CD4-positive, alpha-beta memory T cell (primary cell): ENCODE measurements around the gene LRFN2. TPM values are rescaled to one million over a fixed set of nuclear protein-coding genes. Genes with fewer than 3 reads are reported as not detected.

ENCODE experiments used
- CTCF ChIA-PET: fragments of 350-600 bp; sonication (Branson Sonifier 250); formaldehyde crosslinking; loops from one replicate; lab custom pipeline; 2021; ENCODE audit warnings: inconsistent platforms; ENCODE audit not compliant: partially characterized antibody; lab: Charles Lee
- POLR2A ChIA-PET: fragments of 350-600 bp; sonication (Branson Sonifier 250); formaldehyde crosslinking; loops from one replicate; lab custom pipeline; 2021; ENCODE audit not compliant: partially characterized antibody; lab: Charles Lee
- DNase-seq, 5 donors: peaks; one replicate each; pipeline versions ENCODE4 v3.0.0 to v3.0.0-alpha.2; 2020 to 2022; ENCODE audit warnings: mixed read lengths in 1 of 5
- H3K27ac ChIP-seq: one replicate; pipeline ENCODE4 v1.7.0; 2013; ENCODE audit warnings: low read depth, low read length
- H3K27me3 ChIP-seq: 2 replicates; pipeline ENCODE4 v1.7.0; 2013; ENCODE audit warnings: mild to moderate bottlenecking, low read length, moderate library complexity; ENCODE audit not compliant: insufficient read depth
- H3K36me3 ChIP-seq: 2 replicates; pipeline ENCODE4 v1.7.0; 2013; ENCODE audit warnings: mild to moderate bottlenecking, low read length, moderate library complexity; ENCODE audit not compliant: insufficient read depth
- H3K4me1 ChIP-seq: 2 replicates; pipeline ENCODE4 v1.7.0; 2013; ENCODE audit warnings: mild to moderate bottlenecking, low read length, moderate library complexity; ENCODE audit not compliant: insufficient read depth
- H3K4me3 ChIP-seq, 2 donors: one replicate each; pipeline ENCODE4 v1.7.0; 2013; ENCODE audit warnings: low read length in 2 of 2, mild to moderate bottlenecking in 1 of 2
- H3K9me3 ChIP-seq, 2 donors: one replicate each; pipeline ENCODE4 v1.7.0; 2013; ENCODE audit warnings: low read length in 2 of 2, control low read depth in 1 of 2; ENCODE audit not compliant: control insufficient read depth in 1 of 2
- H3K27ac Mint-ChIP-seq, 7 donors: one replicate each; pipeline ENCODE4 v1.8.0; 2020 to 2021; ENCODE audit warnings: mixed read lengths in 7 of 7, mild to moderate bottlenecking in 6 of 7, inconsistent platforms in 3 of 7, moderate library complexity in 3 of 7
- H3K27me3 Mint-ChIP-seq, 2 donors: one replicate each; pipeline ENCODE4 v1.8.0; 2020 to 2021; ENCODE audit warnings: mixed read lengths in 2 of 2
- H3K36me3 Mint-ChIP-seq, 2 donors: one replicate each; pipeline ENCODE4 v1.8.0; 2020 to 2021; ENCODE audit warnings: mixed read lengths in 2 of 2, inconsistent platforms in 1 of 2, mild to moderate bottlenecking in 1 of 2
- H3K4me1 Mint-ChIP-seq, 4 donors: one replicate each; pipeline ENCODE4 v1.8.0; 2020 to 2021; ENCODE audit warnings: mixed read lengths in 4 of 4, mild to moderate bottlenecking in 1 of 4
- H3K4me3 Mint-ChIP-seq, 8 donors: one replicate each; pipeline ENCODE4 v1.8.0; 2020 to 2021; ENCODE audit warnings: mixed read lengths in 8 of 8, mild to moderate bottlenecking in 7 of 8, moderate library complexity in 6 of 8, inconsistent platforms in 3 of 8
- H3K9me3 Mint-ChIP-seq, 8 donors: one replicate each; pipeline ENCODE4 v1.8.0; 2020 to 2021; ENCODE audit warnings: mixed read lengths in 8 of 8, mild to moderate bottlenecking in 5 of 8, inconsistent platforms in 3 of 8, moderate library complexity in 1 of 8
- intact Hi-C: fragments of 100-400 bp; cut with micrococcal nuclease; formaldehyde crosslinking; loops from one replicate; pipeline ENCODE4 v1.15.1; 2023
- polyA plus RNA-seq, 2 donors: library from polyadenylated mRNA; unstranded; fragments of 300-500 nt; fragmentation: Illumina TruSeq; gene quantifications; one replicate each; pipeline ENCODE4 v1.2.3, GENCODE V29; 2021
- total RNA-seq, 2 experiments: library from RNA; stranded (reverse); gene quantifications; one replicate each; pipeline ENCODE4 v1.2.3, GENCODE V29; 2021

The LRFN2 gene
- total and polyA plus RNA-seq, 4 experiments from 2014 or later: 0.17 TPM; not detected in 3

DNA sequence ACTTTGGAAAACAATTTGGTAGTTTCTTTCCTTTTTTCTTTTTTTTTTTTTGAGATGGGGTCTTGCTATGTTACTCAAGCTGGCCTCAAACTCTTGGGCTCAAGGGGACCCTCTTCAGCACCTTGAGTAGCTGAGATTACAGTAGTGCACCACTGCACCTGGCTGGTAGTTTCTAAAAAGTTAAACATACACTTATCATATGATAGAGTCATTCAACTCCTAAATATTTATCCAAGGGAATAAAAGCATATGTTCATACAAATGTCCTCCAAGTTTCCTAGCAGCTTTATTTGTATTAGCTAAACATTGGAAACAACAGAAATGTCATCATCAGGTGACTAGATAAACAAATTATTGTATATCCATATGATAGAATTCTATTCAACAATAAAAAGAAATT is 213.9 kb downstream of the LRFN2 start:
- Histone ChIP-seq H3K27me3 (no peaks in the 10 kb centered on the region), H3K27ac (no peak overlapping the region), H3K4me3 (no peak overlapping the region), H3K36me3 (no peaks in the 10 kb centered on the region), H3K9me3 (no peaks in the 10 kb centered on the region), H3K4me1 (no peaks in the 10 kb centered on the region)
- intact Hi-C loops: no loop called here
- Mint-ChIP-seq H3K27me3 (no peaks in the 10 kb centered on the region), H3K4me1 (peaks cover 0 to 7% (median 1%) of the 10 kb centered on the region in 4 donors), H3K9me3 (peaks cover 0 to 2% (median 0%) of the 10 kb centered on the region in 8 donors), H3K27ac (no peak overlapping the region), H3K36me3 (no peaks in the 10 kb centered on the region), H3K4me3 (no peak overlapping the region)
- DNase-seq: no peak
- ChIA-PET POLR2A (no interaction called here), CTCF (no interaction called here)

DNA sequence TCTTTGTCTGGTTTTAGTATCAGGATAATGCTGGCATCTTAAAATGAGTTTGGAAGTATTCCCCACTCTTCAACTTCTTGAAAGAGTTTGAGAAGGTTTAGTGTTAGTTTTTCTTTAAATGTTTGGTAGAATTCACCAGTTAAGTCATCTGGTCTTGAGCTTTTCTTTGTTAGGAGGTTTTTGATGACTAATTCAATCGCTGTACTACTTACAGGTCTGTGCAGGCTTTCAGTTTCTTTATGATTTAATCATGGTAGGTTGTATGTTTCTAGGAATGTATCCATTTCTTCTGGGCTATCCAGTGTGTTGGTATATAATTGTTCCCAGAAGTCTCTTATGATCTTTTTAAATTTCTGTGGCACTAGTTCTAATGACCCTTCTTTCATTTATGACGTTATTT is 215.5 kb downstream of the LRFN2 start:
- intact Hi-C loops: no loop called here
- no peaks in the 10 kb centered on the region for H3K27me3 ChIP-seq
- Mint-ChIP-seq H3K4me1 (peaks cover 0 to 7% (median 1%) of the 10 kb centered on the region in 4 donors), H3K9me3 (peaks cover 0 to 4% (median 2%) of the 10 kb centered on the region in 8 donors), H3K27me3 (no peaks in the 10 kb centered on the region), H3K36me3 (no peaks in the 10 kb centered on the region), H3K4me3 (no peak overlapping the region), H3K27ac (no peak overlapping the region)
- ChIA-PET POLR2A (no interaction called here), CTCF (no interaction called here)
- H3K9me3 ChIP-seq: no peaks in the 10 kb centered on the region
- H3K4me1 ChIP-seq: no peaks in the 10 kb centered on the region
- no peaks in the 10 kb centered on the region for H3K36me3 ChIP-seq
- DNase-seq: no peak
- H3K4me3 ChIP-seq: no peak overlapping the region
- no peak overlapping the region for H3K27ac ChIP-seq

DNA sequence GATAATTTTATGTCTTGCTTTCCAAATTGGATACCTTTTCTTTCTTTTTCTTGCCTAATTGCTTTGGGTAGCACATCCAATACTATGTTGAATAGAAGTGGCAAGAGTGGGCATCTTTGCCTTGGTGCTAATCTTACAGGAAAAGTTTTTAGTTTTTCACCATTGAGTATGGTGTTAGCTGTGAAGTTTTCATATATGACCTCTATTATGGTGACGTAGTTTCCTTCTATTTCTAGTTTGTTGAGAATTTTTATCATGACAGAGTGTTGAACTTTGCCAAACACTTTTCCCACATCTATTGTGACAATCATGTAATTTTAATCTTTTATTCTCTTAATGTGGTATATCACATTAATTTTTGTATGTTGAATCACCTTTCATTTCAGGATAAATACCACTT is 216.1 kb downstream of the LRFN2 start:
- H3K27ac Mint-ChIP-seq: no peak overlapping the region
- intact Hi-C loops: no loop called here
- no peaks in the 10 kb centered on the region for H3K27me3 Mint-ChIP-seq
- Histone ChIP-seq H3K9me3 (no peaks in the 10 kb centered on the region), H3K27ac (no peak overlapping the region), H3K4me3 (no peak overlapping the region), H3K36me3 (no peaks in the 10 kb centered on the region), H3K27me3 (no peaks in the 10 kb centered on the region), H3K4me1 (no peaks in the 10 kb centered on the region)
- ChIA-PET POLR2A (no interaction called here), CTCF (no interaction called here)
- no peaks in the 10 kb centered on the region for H3K36me3 Mint-ChIP-seq
- H3K9me3 Mint-ChIP-seq: peaks cover 0 to 8% (median 4%) of the 10 kb centered on the region in 8 donors
- peaks cover 0 to 7% (median 1%) of the 10 kb centered on the region in 4 donors for H3K4me1 Mint-ChIP-seq
- DNase-seq: no peak
- H3K4me3 Mint-ChIP-seq: no peak overlapping the region

- no peak overlapping the region for H3K4me3 Mint-ChIP-seq
- Histone ChIP-seq H3K36me3 (no peaks in the 10 kb centered on the region), H3K4me3 (no peak overlapping the region), H3K4me1 (no peaks in the 10 kb centered on the region), H3K27me3 (no peaks in the 10 kb centered on the region), H3K9me3 (no peaks in the 10 kb centered on the region), H3K27ac (no peak overlapping the region)
- peaks cover 0 to 18% (median 7%) of the 10 kb centered on the region in 8 donors for H3K9me3 Mint-ChIP-seq
- no peak for DNase-seq
- H3K27ac Mint-ChIP-seq: no peak overlapping the region
- peaks cover 0 to 7% (median 1%) of the 10 kb centered on the region in 4 donors for H3K4me1 Mint-ChIP-seq
- POLR2A ChIA-PET: no interaction called here
- peaks cover 0 to 1% of the 10 kb centered on the region in 2 donors for H3K27me3 Mint-ChIP-seq
- CTCF ChIA-PET: no interaction called here
- H3K36me3 Mint-ChIP-seq: no peaks in the 10 kb centered on the region
- intact Hi-C loops: no loop called here
These were observed 217.3 kb downstream of the LRFN2 start for GRCh38 chr6:40369891-40370290.

DNA sequence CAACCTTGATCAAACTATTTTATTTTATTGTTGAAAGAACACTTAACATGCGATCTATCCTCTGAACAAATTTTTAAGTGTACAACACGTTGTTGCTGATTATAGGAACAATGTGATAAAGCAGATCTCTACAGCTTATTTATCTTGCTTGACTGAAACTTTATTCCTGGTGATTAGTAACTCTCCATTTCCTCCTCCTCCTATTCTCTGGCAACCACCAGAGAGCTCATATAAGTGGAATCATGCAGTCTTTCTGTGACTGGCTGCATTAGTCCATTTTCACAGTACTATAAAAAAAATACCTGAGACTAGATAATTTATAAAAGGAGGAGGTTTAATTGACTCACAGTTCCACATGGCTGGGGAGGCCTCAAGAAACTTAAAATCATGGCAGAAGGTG is 218.1 kb downstream of the LRFN2 start:
- peaks cover 0 to 18% (median 7%) of the 10 kb centered on the region in 8 donors for H3K9me3 Mint-ChIP-seq
- no peaks in the 10 kb centered on the region for H3K36me3 Mint-ChIP-seq
- ChIA-PET CTCF (no interaction called here), POLR2A (no interaction called here)
- Histone ChIP-seq H3K27me3 (no peaks in the 10 kb centered on the region), H3K9me3 (no peaks in the 10 kb centered on the region), H3K27ac (no peak overlapping the region), H3K36me3 (no peaks in the 10 kb centered on the region), H3K4me1 (no peaks in the 10 kb centered on the region), H3K4me3 (no peak overlapping the region)
- H3K27me3 Mint-ChIP-seq: peaks cover 0 to 2% of the 10 kb centered on the region in 2 donors
- H3K27ac Mint-ChIP-seq: peak overlapping the region in 1 of 7 donors; percentile 33
- intact Hi-C loops: no loop called here
- no peak for DNase-seq
- peaks cover 0 to 7% (median 1%) of the 10 kb centered on the region in 4 donors for H3K4me1 Mint-ChIP-seq
- no peak overlapping the region for H3K4me3 Mint-ChIP-seq

DNA sequence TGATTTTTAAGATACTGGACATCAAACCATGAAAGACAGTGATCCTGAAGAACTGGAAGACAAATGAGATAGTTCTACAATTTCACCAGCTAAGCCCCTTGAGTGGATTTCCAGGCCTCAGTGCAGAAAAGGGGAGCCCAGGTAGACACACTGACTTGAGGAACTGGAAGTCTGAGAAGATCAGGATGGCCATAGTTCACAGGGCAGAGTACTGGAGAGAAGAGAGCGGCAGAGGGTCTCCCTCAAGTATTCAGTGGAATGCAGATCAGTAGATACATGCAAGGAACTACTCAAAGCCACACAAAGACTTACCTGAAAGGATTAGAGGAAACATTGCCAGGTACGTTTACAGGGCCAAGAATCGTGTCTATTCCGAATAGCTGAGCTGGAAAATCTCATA is 224.3 kb downstream of the LRFN2 start:
- Histone ChIP-seq H3K4me3 (no peak overlapping the region), H3K36me3 (no peaks in the 10 kb centered on the region), H3K27me3 (no peaks in the 10 kb centered on the region), H3K9me3 (no peaks in the 10 kb centered on the region), H3K27ac (no peak overlapping the region), H3K4me1 (no peaks in the 10 kb centered on the region)
- POLR2A ChIA-PET: no interaction called here
- Mint-ChIP-seq H3K4me1 (no peaks in the 10 kb centered on the region), H3K4me3 (no peak overlapping the region), H3K27ac (no peak overlapping the region), H3K36me3 (no peaks in the 10 kb centered on the region), H3K27me3 (peaks cover 9 to 13% of the 10 kb centered on the region in 2 donors), H3K9me3 (peaks cover 0 to 18% (median 8%) of the 10 kb centered on the region in 8 donors)
- CTCF ChIA-PET: no interaction called here
- no peak for DNase-seq
- intact Hi-C loops: no loop called here

- H3K4me1 Mint-ChIP-seq: no peaks in the 10 kb centered on the region
- DNase-seq: no peak
- H3K4me3 ChIP-seq: no peak overlapping the region
- no peak overlapping the region for H3K27ac ChIP-seq
- intact Hi-C loops: no loop called here
- H3K4me1 ChIP-seq: no peaks in the 10 kb centered on the region
- no peaks in the 10 kb centered on the region for H3K27me3 ChIP-seq
- no peak overlapping the region for H3K27ac Mint-ChIP-seq
- ChIA-PET POLR2A (no interaction called here), CTCF (no interaction called here)
- H3K27me3 Mint-ChIP-seq: peaks cover 10 to 12% of the 10 kb centered on the region in 2 donors
- H3K36me3 ChIP-seq: no peaks in the 10 kb centered on the region
- H3K4me3 Mint-ChIP-seq: no peak overlapping the region
- no peaks in the 10 kb centered on the region for H3K36me3 Mint-ChIP-seq
- no peaks in the 10 kb centered on the region for H3K9me3 ChIP-seq
- H3K9me3 Mint-ChIP-seq: peaks cover 0 to 5% (median under 1%) of the 10 kb centered on the region in 8 donors
These were observed 227.4 kb downstream of the LRFN2 start for GRCh38 chr6:40359808-40360207.
